ENCODE measurements around the gene DDX54. TPM values are rescaled to one million over a fixed set of nuclear protein-coding genes. Genes with fewer than 3 reads are reported as not detected.

DDX54 gene
- total RNA-seq, 1 experiment from 2014 or later: 83.0 TPM

GRCh38 chr12:113142886-113143332 is 42.4 kb downstream of the DDX54 start:
- Histone ChIP-seq H2AFZ (ENCODE audit: low read length) (no peak overlapping the region), H3K4me2 (ENCODE audit: insufficient read depth, insufficient read length, low read length) (no peak overlapping the region), H3K27me3 (ENCODE audit: insufficient read depth, low read length) (no peaks in the 10 kb centered on the region), H4K20me1 (ENCODE audit: control insufficient read depth, insufficient read depth, insufficient read length) (no peaks in the 10 kb centered on the region), H4K91ac (ENCODE audit: insufficient read length, low read depth, low read length) (no peak overlapping the region), H3K23me2 (ENCODE audit: insufficient read length, low read depth, low read length, poor library complexity, severe bottlenecking) (no peaks in the 10 kb centered on the region), H2BK12ac (ENCODE audit: insufficient read length, low read depth, low read length) (no peak overlapping the region), H3K9ac (ENCODE audit: extremely low read depth, insufficient read length, low read length) (no peak overlapping the region), H3K14ac (ENCODE audit: insufficient read depth, low read length) (no peak overlapping the region), H2BK15ac (ENCODE audit: low read depth, low read length) (no peak overlapping the region), H3T11ph (ENCODE audit: low read length) (no peak overlapping the region), H3K9me3 (ENCODE audit: control insufficient read depth, low read depth, low read length) (no peaks in the 10 kb centered on the region), H3K79me2 (ENCODE audit: insufficient read depth, low read length) (no peaks in the 10 kb centered on the region), H3K56ac (ENCODE audit: insufficient read length, low read depth, low read length) (no peak overlapping the region), H2BK120ac (ENCODE audit: low read depth, low read length, poor library complexity, severe bottlenecking) (no peak overlapping the region), H4K5ac (ENCODE audit: insufficient read length, low read depth, low read length) (no peak overlapping the region), H4K8ac (replicated peaks; ENCODE audit: insufficient read length, low read depth, low read length) (no peak overlapping the region), H2BK20ac (ENCODE audit: low read depth, low read length, poor library complexity, severe bottlenecking) (no peak overlapping the region), H3K23ac (ENCODE audit: insufficient read length, low read depth, low read length) (no peak overlapping the region), H2AK5ac (ENCODE audit: insufficient read length, low read length) (no peak overlapping the region), H3K27ac (ENCODE audit: insufficient read length, low read depth, low read length) (no peak overlapping the region), H3K4me1 (ENCODE audit: insufficient read depth, low read length) (peaks cover 2% of the 10 kb centered on the region; the same call in 1 of the 2 replicates), H3K79me1 (ENCODE audit: insufficient read depth, low read depth, low read length, poor library complexity, severe bottlenecking) (no peaks in the 10 kb centered on the region), H3K4ac (ENCODE audit: low read depth, low read length) (no peak overlapping the region), H3K18ac (ENCODE audit: insufficient read length, low read depth, low read length) (no peak overlapping the region), H2BK5ac (ENCODE audit: insufficient read length, low read length) (no peak overlapping the region)
- no peak for DNase-seq
- no peak overlapping the region; a peak in 1 of 5 replicates for H3K4me3 Mint-ChIP-seq
- no CpG with 5 or more reads among the region's 5 CpGs for WGBS (ENCODE audit: extremely low coverage, insufficient read length, low lambda C conversion rate)
- TF ChIP-seq CTCF (conservative IDR thresholded peaks at IDR 0.05): no peak
- peaks cover 6 to 13% of the 10 kb centered on the region in 2 experiments; a peak in 3 of 4 replicates for H3K4me1 Mint-ChIP-seq
- H3K36me3 Mint-ChIP-seq (ENCODE audit: insufficient read depth in 1 of 3, low read depth in 3 of 3): no peaks in the 10 kb centered on the region; a peak in 3 of 7 replicates
- peaks cover 2% of the 10 kb centered on the region; the same call in 1 of the 2 replicates for H3K27me3 Mint-ChIP-seq (ENCODE audit: low read depth)
- peaks cover 6% of the 10 kb centered on the region in 2 experiments; a peak in 4 of 5 replicates for H3K9me3 Mint-ChIP-seq
- no peak overlapping the region for H3K27ac Mint-ChIP-seq
